ENCODE measurements around the gene CCDC50. TPM values are rescaled to one million over a fixed set of nuclear protein-coding genes. Genes with fewer than 3 reads are reported as not detected.
A peak's percentile ranks its signal among the peaks of the same experiment; 100 is the strongest.

The CCDC50 gene
- total RNA-seq, 1 donor from 2014 or later: 55.9 TPM

- Mint-ChIP-seq H3K27ac (ENCODE audit: unreplicated experiment) (peak overlapping the region; percentile 58), H3K4me1 (ENCODE audit: low read depth) (peaks cover 53% of the 10 kb centered on the region), H3K4me3 (ENCODE audit: unreplicated experiment) (no peak overlapping the region), H3K36me3 (ENCODE audit: low read depth) (peaks cover 19% of the 10 kb centered on the region), H3K27me3 (ENCODE audit: low read depth) (no peaks in the 10 kb centered on the region), H3K9me3 (ENCODE audit: low read depth) (peaks cover 2% of the 10 kb centered on the region)
- DNase-seq (ENCODE audit: low spot score): no peak
- TF ChIP-seq CTCF (IDR thresholded peaks at IDR 0.05): no peak
These were observed 53.5 kb downstream of the CCDC50 start for GRCh38 chr3:191382661-191383060.

DNA sequence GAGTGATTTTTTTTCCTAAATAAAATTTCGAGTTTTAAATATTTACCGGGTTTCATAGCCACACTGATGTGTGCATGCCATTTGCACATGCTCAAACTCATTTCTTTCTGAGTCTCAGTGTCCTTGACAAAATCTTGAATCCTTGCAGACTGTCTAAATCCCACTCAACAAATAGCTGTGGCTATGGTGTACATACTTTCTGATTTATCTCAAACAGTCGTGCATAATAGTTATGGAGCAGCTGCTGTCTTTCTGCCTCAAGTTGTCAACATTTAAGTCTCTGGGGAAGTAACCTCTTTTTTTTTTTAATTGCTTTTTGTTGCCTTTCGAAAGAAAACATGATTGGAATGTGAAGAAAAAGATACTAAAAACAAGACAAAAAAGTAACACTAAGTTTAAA is 53.9 kb downstream of the CCDC50 start:
- peak overlapping the region; percentile 58 for H3K27ac Mint-ChIP-seq (ENCODE audit: unreplicated experiment)
- no peak overlapping the region for H3K4me3 Mint-ChIP-seq (ENCODE audit: unreplicated experiment)
- no peaks in the 10 kb centered on the region for H3K27me3 Mint-ChIP-seq (ENCODE audit: low read depth)
- H3K36me3 Mint-ChIP-seq (ENCODE audit: low read depth): peaks cover 19% of the 10 kb centered on the region
- no peak for DNase-seq (ENCODE audit: low spot score)
- peaks cover 48% of the 10 kb centered on the region for H3K4me1 Mint-ChIP-seq (ENCODE audit: low read depth)
- peaks cover 2% of the 10 kb centered on the region for H3K9me3 Mint-ChIP-seq (ENCODE audit: low read depth)
- TF ChIP-seq CTCF (IDR thresholded peaks at IDR 0.05): no peak

- Mint-ChIP-seq H3K4me3 (ENCODE audit: unreplicated experiment) (no peak overlapping the region), H3K36me3 (ENCODE audit: low read depth) (peaks cover 17% of the 10 kb centered on the region), H3K27me3 (ENCODE audit: low read depth) (no peaks in the 10 kb centered on the region), H3K27ac (ENCODE audit: unreplicated experiment) (no peak overlapping the region), H3K4me1 (ENCODE audit: low read depth) (peaks cover 32% of the 10 kb centered on the region), H3K9me3 (ENCODE audit: low read depth) (peaks cover 2% of the 10 kb centered on the region)
- DNase-seq (ENCODE audit: low spot score): no peak
- TF ChIP-seq CTCF (IDR thresholded peaks at IDR 0.05): no peak
These were observed 55.9 kb downstream of the CCDC50 start for GRCh38 chr3:191385101-191385500.

DNA sequence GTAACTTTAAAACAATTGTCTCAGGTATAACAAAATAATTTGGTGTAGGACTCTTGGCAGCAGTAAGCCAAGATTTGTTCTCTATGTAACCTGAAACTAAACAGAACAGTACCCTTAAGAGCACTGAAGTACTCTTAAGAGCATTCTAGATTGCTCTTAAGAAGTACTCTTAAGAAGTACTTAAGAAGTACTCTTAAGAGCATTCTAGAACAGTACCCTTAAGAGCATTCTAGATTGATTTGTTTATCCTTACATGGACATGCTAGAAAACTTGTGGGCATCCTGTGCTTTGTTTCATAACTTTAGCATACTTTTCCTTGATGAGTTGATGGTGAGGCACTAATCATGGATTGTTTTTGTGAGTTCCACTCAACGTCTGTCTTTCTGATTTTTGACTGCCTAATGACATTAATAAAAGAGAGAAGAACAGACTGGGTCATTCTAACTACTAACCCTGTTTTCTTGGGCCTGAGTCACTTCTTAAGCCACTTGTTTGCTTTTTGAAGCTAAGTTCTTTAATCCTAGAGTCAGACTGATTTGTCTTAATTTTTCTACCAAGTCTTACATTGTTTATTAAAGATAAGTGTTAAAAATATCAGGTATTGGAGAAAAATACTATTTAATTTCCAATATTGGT is 58.4 kb downstream of the CCDC50 start:
- Mint-ChIP-seq H3K36me3 (ENCODE audit: low read depth) (peaks cover 14% of the 10 kb centered on the region), H3K4me3 (ENCODE audit: unreplicated experiment) (no peak overlapping the region), H3K27me3 (ENCODE audit: low read depth) (no peaks in the 10 kb centered on the region), H3K9me3 (ENCODE audit: low read depth) (peaks cover 2% of the 10 kb centered on the region), H3K4me1 (ENCODE audit: low read depth) (peaks cover 45% of the 10 kb centered on the region), H3K27ac (ENCODE audit: unreplicated experiment) (no peak overlapping the region)
- TF ChIP-seq CTCF (IDR thresholded peaks at IDR 0.05): no peak
- no peak for DNase-seq (ENCODE audit: low spot score)

GRCh38 chr3:191388823-191389222 is 59.6 kb downstream of the CCDC50 start:
- Mint-ChIP-seq H3K4me1 (ENCODE audit: low read depth) (peaks cover 42% of the 10 kb centered on the region), H3K27ac (ENCODE audit: unreplicated experiment) (no peak overlapping the region), H3K9me3 (ENCODE audit: low read depth) (peaks cover 2% of the 10 kb centered on the region), H3K36me3 (ENCODE audit: low read depth) (peaks cover 13% of the 10 kb centered on the region), H3K27me3 (ENCODE audit: low read depth) (no peaks in the 10 kb centered on the region), H3K4me3 (ENCODE audit: unreplicated experiment) (no peak overlapping the region)
- no peak for DNase-seq (ENCODE audit: low spot score)
- peak; percentile 81 for TF ChIP-seq CTCF (IDR thresholded peaks at IDR 0.05)

Measured in chondrocyte (in vitro differentiated cells).